HepG2 (cell line): ENCODE results near the gene MIDN. TPM values are rescaled to one million over a fixed set of nuclear protein-coding genes. Genes with fewer than 3 reads are reported as not detected.

ENCODE experiments used
- DBP ChIP-seq: sonication (generic); formaldehyde crosslinking; IDR thresholded peaks from 2 replicates; pipeline ENCODE4 v1.4.0; 2020; ENCODE audit warnings: missing genetic modification reagents; ENCODE audit errors: not compliant biosample characterization
- ETV5 ChIP-seq: IDR thresholded peaks from 2 replicates; pipeline ENCODE4 v1.6.1; 2018; ENCODE audit warnings: missing biosample characterization, missing genetic modification reagents, inconsistent platforms, borderline replicate concordance
- HMGXB4 ChIP-seq, 2 experiments: sonication (generic) in 1 of 2; formaldehyde crosslinking in 1 of 2; IDR thresholded peaks; 2 replicates each; pipeline versions ENCODE4 v1.4.0 to v1.6.1; 2018 to 2020; ENCODE audit warnings: missing genetic modification reagents in 2 of 2, borderline replicate concordance in 1 of 2, low read depth in 1 of 2, mild to moderate bottlenecking in 1 of 2, missing biosample characterization in 1 of 2
- IKZF5 ChIP-seq: IDR thresholded peaks from 2 replicates; pipeline ENCODE4 v1.6.1; 2018; ENCODE audit warnings: missing genetic modification reagents, mild to moderate bottlenecking, missing compliant biosample characterization
- KLF16 ChIP-seq, 2 experiments: sonication (generic) in 1 of 2; formaldehyde crosslinking in 1 of 2; IDR thresholded peaks; 2 replicates each; pipeline versions ENCODE4 v1.6.1 to v1.8.0; 2016 to 2023; ENCODE audit warnings: missing genetic modification reagents in 2 of 2, missing compliant biosample characterization in 1 of 2
- POGK ChIP-seq: sonication (generic); formaldehyde crosslinking; conservative IDR thresholded peaks from 2 replicates; pipeline ENCODE4 v1.8.0; 2022; ENCODE audit warnings: mild to moderate bottlenecking, moderate library complexity, missing genetic modification reagents
- RARA ChIP-seq: IDR thresholded peaks from 2 replicates; pipeline ENCODE4 v1.6.1; 2016; ENCODE audit warnings: missing genetic modification reagents, missing compliant biosample characterization
- RARG ChIP-seq: sonication (generic); formaldehyde crosslinking; IDR thresholded peaks from 2 replicates; pipeline ENCODE4 v1.4.0; 2020; ENCODE audit warnings: low read depth, mild to moderate bottlenecking, missing genetic modification reagents
- RBM39 ChIP-seq: fragments of 200-400 bp; formaldehyde crosslinking; IDR thresholded peaks from one replicate; pipeline ENCODE4 v1.6.1; 2018; ENCODE audit warnings: antibody characterized with exemption, mild to moderate bottlenecking, low read depth, low read length; ENCODE audit not compliant: poor library complexity, severe bottlenecking
- RFXANK ChIP-seq: IDR thresholded peaks from 2 replicates; pipeline ENCODE4 v1.6.1; 2016
- SALL1 ChIP-seq: sonication (generic); formaldehyde crosslinking; IDR thresholded peaks from 2 replicates; pipeline ENCODE4 v1.8.0; 2022; ENCODE audit warnings: mild to moderate bottlenecking, missing genetic modification reagents
- SETDB1 ChIP-seq: sonication (generic); formaldehyde crosslinking; IDR thresholded peaks from 2 replicates; pipeline ENCODE4 v1.5.1; 2020; ENCODE audit warnings: missing genetic modification reagents, mild to moderate bottlenecking, borderline replicate concordance
- THAP11 ChIP-seq: IDR thresholded peaks from 2 replicates; pipeline ENCODE4 v1.6.1; 2016; ENCODE audit warnings: missing biosample characterization, missing genetic modification reagents
- TOE1 ChIP-seq: sonication (generic); formaldehyde crosslinking; IDR thresholded peaks from 2 replicates; pipeline ENCODE4 v1.4.0; 2020; ENCODE audit warnings: mild to moderate bottlenecking, missing genetic modification reagents
- YEATS2 ChIP-seq: sonication (generic); formaldehyde crosslinking; IDR thresholded peaks from 2 replicates; pipeline ENCODE4 v1.4.0; 2020; ENCODE audit warnings: missing genetic modification reagents, borderline replicate concordance
- ZNF20 ChIP-seq: sonication (generic); formaldehyde crosslinking; IDR thresholded peaks from 2 replicates; pipeline ENCODE4 v1.4.0; 2020; ENCODE audit warnings: mild to moderate bottlenecking, moderate library complexity, missing genetic modification reagents
- ZNF468 ChIP-seq: sonication (generic); formaldehyde crosslinking; IDR thresholded peaks from 2 replicates; pipeline ENCODE4 v1.8.0; 2022; ENCODE audit warnings: mild to moderate bottlenecking, moderate library complexity, missing genetic modification reagents
- ZNF512 ChIP-seq: sonication (generic); formaldehyde crosslinking; IDR thresholded peaks from 2 replicates; pipeline ENCODE4 v1.4.0; 2020; ENCODE audit warnings: mild to moderate bottlenecking, missing genetic modification reagents
- ZNF616 ChIP-seq: sonication (generic); formaldehyde crosslinking; IDR thresholded peaks from 2 replicates; pipeline ENCODE4 v1.5.0; 2020; ENCODE audit warnings: low read depth, mild to moderate bottlenecking, missing genetic modification reagents
- polyA plus RNA-seq, 8 experiments: library from polyadenylated mRNA; depleted of rRNA in 3 of 8; stranded (reverse) in 7 of 8; unstranded in 1 of 8; fragments of >200 nt; fragmentation: Illumina TruSeq in 4 of 8; extraction: Trizol in 4 of 8; gene quantifications; 2 replicates each; pipeline versions ENCODE4 v1.2.1 to v1.2.3, GENCODE V29; 2011 to 2016; ENCODE audit warnings: low read depth in 4 of 8, missing spikeins in 1 of 8, mixed read lengths in 1 of 8; ENCODE audit not compliant: insufficient read depth in 1 of 8
- total RNA-seq, 5 experiments: library from RNA; depleted of rRNA; stranded (reverse); fragments of >200 nt; fragmentation: Illumina TruSeq; extraction: Trizol; gene quantifications; 2 replicates each; pipeline ENCODE4 v1.2.3, GENCODE V29; 2016; ENCODE audit warnings: low read depth in 1 of 5

Gene MIDN
- total and polyA plus RNA-seq, 2 of the 13 experiments (the other 11 are each of a cell fraction or from before 2014, with no cell fraction given) = 8.4 to 18.0 TPM

- TF ChIP-seq RBM39 (peak; percentile 0), DBP (CRISPR knock-in tag) (no peak), RARG (CRISPR knock-in tag) (no peak), HMGXB4 (CRISPR knock-in tag; IDR thresholded peaks at IDR 0.05; ENCODE audit: borderline replicate concordance in 1 of 2, low read depth in 1 of 2) (peak in 1 of 2 experiments; percentile 38; a peak in 2 of 4 replicates), THAP11 (peak; percentile 76), SETDB1 (CRISPR knock-in tag) (no peak), IKZF5 (CRISPR knock-in tag) (no peak), TOE1 (CRISPR knock-in tag) (peak; percentile 20; the same call in 1 of the 2 replicates), YEATS2 (CRISPR knock-in tag) (peak; percentile 30; the same call in 1 of the 2 replicates), KLF16 (CRISPR knock-in tag; IDR thresholded peaks at IDR 0.05) (0 out of 4 replicates have a peak, but pooled peaks of 1 of the 2 experiments have one; percentile 17), ZNF616 (peak; percentile 45; the same call in 1 of the 2 replicates), RARA (0 out of 2 replicates have a peak, but pooled peaks have one; percentile 10), ETV5 (CRISPR knock-in tag) (0 out of 2 replicates have a peak, but pooled peaks have one; percentile 6), SALL1 (CRISPR knock-in tag) (peak; percentile 64; the same call in 1 of the 2 replicates), RFXANK (0 out of 2 replicates have a peak, but pooled peaks have one; percentile 20), ZNF512 (CRISPR knock-in tag) (peak; percentile 60; the same call in 1 of the 2 replicates), POGK (CRISPR knock-in tag) (peak; percentile 86), ZNF20 (CRISPR knock-in tag) (no peak), ZNF468 (CRISPR knock-in tag) (no peak)
These were observed 21.3 kb downstream of the MIDN start (continued) for GRCh38 chr19:1269478-1270212.
